H9 (cell line): ENCODE data around the gene EOGT. TPM values are rescaled to one million over a fixed set of nuclear protein-coding genes. Genes with fewer than 3 reads are reported as not detected.

Experiments
- DNase-seq: peaks from one replicate; pipeline ENCODE4 v3.0.0-alpha.2; 2017
- H2AFZ ChIP-seq: one replicate; pipeline ENCODE4 v1.6.1; 2013; ENCODE audit warnings: mild to moderate bottlenecking, low read length, control low read depth, moderate library complexity
- H2AK5ac ChIP-seq: 2 replicates; pipeline ENCODE4 v1.6.1; 2013; ENCODE audit warnings: low read length, control low read depth, mixed read lengths; ENCODE audit not compliant: insufficient read length
- H2BK120ac ChIP-seq: one replicate; pipeline ENCODE4 v1.6.1; 2013; ENCODE audit warnings: low read depth, mild to moderate bottlenecking, low read length, control low read depth, inconsistent platforms; ENCODE audit not compliant: poor library complexity, severe bottlenecking
- H2BK12ac ChIP-seq: 2 replicates; pipeline ENCODE4 v1.6.1; 2013; ENCODE audit warnings: low read length, control low read depth, mixed read lengths, low read depth; ENCODE audit not compliant: insufficient read length
- H2BK15ac ChIP-seq: 2 replicates; pipeline ENCODE4 v1.6.1; 2013; ENCODE audit warnings: low read depth, low read length, control low read depth
- H2BK20ac ChIP-seq: one replicate; pipeline ENCODE4 v1.6.1; 2013; ENCODE audit warnings: low read depth, mild to moderate bottlenecking, low read length, control low read depth, inconsistent platforms; ENCODE audit not compliant: poor library complexity, severe bottlenecking
- H2BK5ac ChIP-seq: 2 replicates; pipeline ENCODE4 v1.6.1; 2013; ENCODE audit warnings: low read length, control low read depth, mixed read lengths; ENCODE audit not compliant: insufficient read length
- H3K14ac ChIP-seq: 2 replicates; pipeline ENCODE4 v1.6.1; 2013; ENCODE audit warnings: low read length, control low read depth; ENCODE audit not compliant: insufficient read depth
- H3K18ac ChIP-seq: 2 replicates; pipeline ENCODE4 v1.6.1; 2013; ENCODE audit warnings: low read depth, mild to moderate bottlenecking, mixed read lengths, low read length, control low read depth; ENCODE audit not compliant: insufficient read length
- H3K23ac ChIP-seq: 2 replicates; pipeline ENCODE4 v1.6.1; 2013; ENCODE audit warnings: low read length, control low read depth, mixed read lengths, low read depth; ENCODE audit not compliant: insufficient read length
- H3K23me2 ChIP-seq: 2 replicates; pipeline ENCODE4 v1.6.1; 2013; ENCODE audit warnings: low read depth, mild to moderate bottlenecking, mixed read lengths, low read length, control low read depth; ENCODE audit not compliant: insufficient read length, poor library complexity, severe bottlenecking
- H3K27ac ChIP-seq: 2 replicates; pipeline ENCODE4 v1.5.1; 2013; ENCODE audit warnings: low read length, control low read depth, mixed read lengths, low read depth; ENCODE audit not compliant: insufficient read length
- H3K27me3 ChIP-seq: 2 replicates; pipeline ENCODE4 v1.6.1; 2013; ENCODE audit warnings: low read length, control low read depth, inconsistent platforms; ENCODE audit not compliant: insufficient read depth
- H3K4ac ChIP-seq: 2 replicates; pipeline ENCODE4 v1.6.1; 2013; ENCODE audit warnings: low read depth, mild to moderate bottlenecking, control low read depth, inconsistent platforms, low read length, moderate library complexity
- H3K4me1 ChIP-seq: 2 replicates; pipeline ENCODE4 v1.6.1; 2013; ENCODE audit warnings: low read length, control low read depth, inconsistent platforms; ENCODE audit not compliant: insufficient read depth
- H3K4me2 ChIP-seq: 2 replicates; pipeline ENCODE4 v1.6.1; 2013; ENCODE audit warnings: low read length, control low read depth, mixed read lengths; ENCODE audit not compliant: insufficient read length, insufficient read depth
- H3K56ac ChIP-seq: 2 replicates; pipeline ENCODE4 v1.6.1; 2013; ENCODE audit warnings: low read depth, mild to moderate bottlenecking, mixed read lengths, low read length, control low read depth; ENCODE audit not compliant: insufficient read length
- H3K79me1 ChIP-seq: 2 replicates; pipeline ENCODE4 v1.6.1; 2013; ENCODE audit warnings: low read depth, mild to moderate bottlenecking, moderate library complexity, low read length, control low read depth, inconsistent platforms; ENCODE audit not compliant: insufficient read depth, poor library complexity, severe bottlenecking
- H3K79me2 ChIP-seq: 2 replicates; pipeline ENCODE4 v1.6.1; 2013; ENCODE audit warnings: low read length, control low read depth, inconsistent platforms; ENCODE audit not compliant: insufficient read depth
- H3K9ac ChIP-seq: 2 replicates; pipeline ENCODE4 v1.6.1; 2013; ENCODE audit warnings: low read length, control low read depth, mixed read lengths; ENCODE audit not compliant: insufficient read length; ENCODE audit errors: extremely low read depth
- H3K9me3 ChIP-seq: one replicate; pipeline ENCODE4 v1.6.1; 2013; ENCODE audit warnings: low read depth, low read length, inconsistent platforms; ENCODE audit not compliant: control insufficient read depth
- H3T11ph ChIP-seq: one replicate; pipeline ENCODE4 v1.6.1; 2013; ENCODE audit warnings: mild to moderate bottlenecking, low read length, control low read depth, inconsistent platforms
- H4K20me1 ChIP-seq: one replicate; pipeline ENCODE4 v1.6.1; 2013; ENCODE audit not compliant: control insufficient read depth, insufficient read length, insufficient read depth
- H4K5ac ChIP-seq: 2 replicates; pipeline ENCODE4 v1.6.1; 2013; ENCODE audit warnings: low read depth, mild to moderate bottlenecking, mixed read lengths, low read length, control low read depth; ENCODE audit not compliant: insufficient read length
- H4K8ac ChIP-seq: replicated peaks from 2 replicates; pipeline ENCODE4 v1.6.1; 2013; ENCODE audit warnings: low read length, control low read depth, mixed read lengths, low read depth; ENCODE audit not compliant: insufficient read length
- H4K91ac ChIP-seq: 2 replicates; pipeline ENCODE4 v1.6.1; 2013; ENCODE audit warnings: low read depth, mild to moderate bottlenecking, moderate library complexity, mixed read lengths, low read length, control low read depth; ENCODE audit not compliant: insufficient read length
- H3K27ac Mint-ChIP-seq, 3 experiments: 2 replicates in 2 of 3; 3 replicates in 1 of 3; pipeline ENCODE4 v1.8.0; 2020 to 2021; ENCODE audit warnings: mixed read lengths in 3 of 3, mild to moderate bottlenecking in 1 of 3, moderate library complexity in 1 of 3
- H3K27me3 Mint-ChIP-seq: 2 replicates; pipeline ENCODE4 v1.8.0; 2021; ENCODE audit warnings: low read depth, mild to moderate bottlenecking, moderate library complexity, mixed read lengths
- H3K36me3 Mint-ChIP-seq, 3 experiments: 2 replicates in 2 of 3; 3 replicates in 1 of 3; pipeline ENCODE4 v1.8.0; 2020 to 2021; ENCODE audit warnings: low read depth in 3 of 3, mixed read lengths in 3 of 3; ENCODE audit not compliant: insufficient read depth in 1 of 3
- H3K4me1 Mint-ChIP-seq, 2 experiments: 2 replicates each; pipeline ENCODE4 v1.8.0; 2020; ENCODE audit warnings: mixed read lengths in 2 of 2
- H3K4me3 Mint-ChIP-seq, 2 experiments: 2 replicates in 1 of 2; 3 replicates in 1 of 2; pipeline ENCODE4 v1.8.0; 2020 to 2021; ENCODE audit warnings: mild to moderate bottlenecking in 2 of 2, mixed read lengths in 2 of 2, moderate library complexity in 1 of 2
- H3K9me3 Mint-ChIP-seq, 2 experiments: 2 replicates in 1 of 2; 3 replicates in 1 of 2; pipeline ENCODE4 v1.8.0; 2020; ENCODE audit warnings: mild to moderate bottlenecking in 2 of 2, mixed read lengths in 2 of 2, moderate library complexity in 1 of 2
- CTCF ChIP-seq: fragments of 200-600 bp; sonication (generic); conservative IDR thresholded peaks from 3 replicates; pipeline ENCODE4 v1.8.0; 2021; ENCODE audit warnings: antibody characterized with exemption, mild to moderate bottlenecking
- WGBS: extraction: QIAGEN DNeasy Blood & Tissue Kit; methylation state at CpG from one replicate; pipeline ENCODE4 v1.1.7; 2013; ENCODE audit warnings: missing lambda C conversion rate, low lambda C conversion rate, mixed read lengths; ENCODE audit not compliant: insufficient read length; ENCODE audit errors: extremely low coverage; 5-methylcytosine and 5-hydroxymethylcytosine counted together
- total RNA-seq: library from RNA; stranded (reverse); gene quantifications from 2 replicates; pipeline ENCODE4 v1.2.1, GENCODE V29; 2021

Gene EOGT
- total RNA-seq, 1 experiment from 2014 or later: 30.5 TPM

GRCh38 chr3:69012800-69013252 is 658 bp downstream of the EOGT start:
- H3K27me3 ChIP-seq: no peaks in the 10 kb centered on the region
- no peak overlapping the region for H3K27ac ChIP-seq
- peak; percentile 61 for DNase-seq
- H3K4ac ChIP-seq: no peak overlapping the region
- no peak overlapping the region for H3K23ac ChIP-seq
- no peak overlapping the region for H2AK5ac ChIP-seq
- Mint-ChIP-seq H3K9me3 (0 out of 5 replicates have a peak, but pooled peaks cover 0 to 3% of the 10 kb centered on the region in 2 experiments), H3K4me1 (peaks cover 57 to 58% of the 10 kb centered on the region in 2 experiments), H3K36me3 (peaks cover 4 to 16% (median 10%) of the 10 kb centered on the region in 3 experiments), H3K27ac (peak overlapping the region in 2 of 3 experiments; percentile 65 to 66; a peak in 3 of 7 replicates), H3K27me3 (no peaks in the 10 kb centered on the region), H3K4me3 (peak overlapping the region; percentile 72 to 82)
- H2BK5ac ChIP-seq: no peak overlapping the region
- H3K23me2 ChIP-seq: peaks cover 4% of the 10 kb centered on the region
- H3T11ph ChIP-seq: no peak overlapping the region
- no peak overlapping the region for H2BK12ac ChIP-seq
- H3K4me1 ChIP-seq: peaks cover 11% of the 10 kb centered on the region; the same call in 1 of the 2 replicates
- H4K8ac ChIP-seq: no peak overlapping the region
- no peaks in the 10 kb centered on the region for H3K79me2 ChIP-seq
- no peak overlapping the region for H3K56ac ChIP-seq
- H2AFZ ChIP-seq: no peak overlapping the region
- H3K14ac ChIP-seq: peak overlapping the region; percentile 59
- H3K4me2 ChIP-seq: peak overlapping the region; percentile 67
- no peak overlapping the region for H2BK120ac ChIP-seq
- H4K91ac ChIP-seq: no peak overlapping the region
- WGBS: no CpG with 5 or more reads among the region's 36 CpGs
- H2BK15ac ChIP-seq: no peak overlapping the region
- H3K9ac ChIP-seq: peak overlapping the region; percentile 33
- peak overlapping the region; percentile 3 for H3K18ac ChIP-seq
- TF ChIP-seq CTCF: no peak
- no peaks in the 10 kb centered on the region for H4K20me1 ChIP-seq
- H2BK20ac ChIP-seq: no peak overlapping the region
- H3K9me3 ChIP-seq: no peaks in the 10 kb centered on the region
- no peaks in the 10 kb centered on the region for H3K79me1 ChIP-seq
- H4K5ac ChIP-seq: no peak overlapping the region
